Stimulated activated CD8-positive, alpha-beta memory T cell treated with anti-CD3 and anti-CD28 coated beads, Interleukin-7, amount 100 ng/mL, for 48 hours (primary cell): ENCODE results near the gene CRYBB3.

ENCODE experiments used
- DNase-seq, 2 donors: peaks; one replicate each; pipeline ENCODE4 v3.0.0-alpha.2; 2020; ENCODE audit warnings: low read depth in 1 of 2; ENCODE audit errors: extremely low read depth in 1 of 2

The CRYBB3 gene

DNA sequence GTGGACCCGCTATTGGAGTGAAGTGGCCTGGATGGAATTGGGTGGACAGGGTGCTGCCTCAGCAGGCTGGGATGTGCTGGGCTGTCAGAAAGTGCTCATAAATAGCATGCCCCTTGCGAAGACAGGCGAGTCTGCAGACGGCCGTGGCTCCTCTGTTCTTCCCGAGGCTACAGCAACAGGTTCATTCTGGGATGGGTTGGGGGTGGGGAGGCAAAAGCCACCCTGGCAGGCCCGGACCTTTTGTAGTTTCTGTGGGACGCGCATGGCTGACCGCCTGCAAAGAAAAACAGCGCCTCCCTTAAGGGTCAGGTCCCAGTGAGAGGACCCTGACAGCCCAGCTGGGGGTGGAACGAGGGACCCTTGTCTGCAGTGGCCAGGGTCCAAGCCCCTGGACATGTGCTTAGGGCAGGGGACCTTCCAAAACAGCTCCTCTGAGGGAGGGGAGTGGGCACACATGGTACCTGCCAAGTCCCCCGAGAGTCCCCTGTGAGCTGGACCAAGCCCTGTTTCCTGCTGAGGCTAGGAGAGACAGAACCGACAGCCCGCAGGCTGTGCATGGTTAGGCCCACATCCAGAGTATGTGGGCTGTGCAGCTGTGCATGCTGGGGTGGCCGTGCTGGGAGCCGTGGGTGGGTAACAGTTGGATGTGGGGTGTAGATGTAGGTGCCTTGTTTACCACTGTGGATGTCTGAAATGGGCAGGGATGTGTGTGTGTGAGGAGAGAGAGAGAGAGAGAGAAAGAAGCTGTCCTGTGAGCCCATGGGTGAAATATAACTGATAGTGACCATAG, at the start of gene CRYBB3:
CRYBB3 (plus strand) TSS at position 128 of the 790 bp plus-strand sequence. CDS start 1,539 bp downstream, outside the sequence.
- no peak for DNase-seq

GRCh38 chr22:25153961-25154666, 45.5 kb upstream of the CRYBB3 start:
- DNase-seq: no peak

DNA sequence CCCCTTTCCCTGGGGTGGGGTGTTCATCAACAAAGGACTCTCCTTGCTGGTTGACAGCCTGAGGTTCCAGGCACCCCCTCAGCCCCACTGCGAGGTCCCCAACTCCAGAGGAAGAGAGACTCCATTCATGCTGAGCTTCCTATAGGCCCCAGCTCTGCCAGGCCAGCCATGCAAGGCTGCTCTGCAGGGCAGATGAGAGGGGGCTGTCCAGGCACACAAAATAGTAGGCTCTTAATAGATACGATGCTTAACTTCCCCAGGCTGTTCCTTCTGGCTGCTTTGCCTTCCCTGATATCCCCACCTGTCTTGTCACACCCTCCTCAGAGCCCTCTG, 45.0 kb upstream of the CRYBB3 start:
- DNase-seq: no peak

GRCh38 chr22:25156736-25157135, 42.9 kb upstream of the CRYBB3 start:
- no peak for DNase-seq

DNA sequence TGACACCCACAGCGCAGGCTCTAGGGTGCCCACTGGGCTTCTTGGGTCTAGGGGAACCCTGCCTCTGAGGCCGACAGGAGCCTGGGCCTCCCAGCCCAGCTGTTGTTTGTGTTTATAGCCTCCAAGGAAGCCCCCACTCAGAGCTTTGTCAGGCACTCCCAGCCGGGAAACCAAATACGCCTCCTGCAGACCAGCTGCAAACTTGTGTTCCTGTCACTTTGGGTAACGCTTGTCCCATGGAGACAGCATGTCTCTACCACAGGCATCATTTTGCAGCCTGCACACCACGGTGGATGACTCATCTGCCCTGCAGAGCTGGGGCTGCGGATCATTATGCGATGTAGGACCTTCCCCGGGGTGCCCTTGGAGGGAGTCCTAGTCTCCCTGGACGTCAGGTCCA, 40.6 kb upstream of the CRYBB3 start:
- no peak for DNase-seq

DNA sequence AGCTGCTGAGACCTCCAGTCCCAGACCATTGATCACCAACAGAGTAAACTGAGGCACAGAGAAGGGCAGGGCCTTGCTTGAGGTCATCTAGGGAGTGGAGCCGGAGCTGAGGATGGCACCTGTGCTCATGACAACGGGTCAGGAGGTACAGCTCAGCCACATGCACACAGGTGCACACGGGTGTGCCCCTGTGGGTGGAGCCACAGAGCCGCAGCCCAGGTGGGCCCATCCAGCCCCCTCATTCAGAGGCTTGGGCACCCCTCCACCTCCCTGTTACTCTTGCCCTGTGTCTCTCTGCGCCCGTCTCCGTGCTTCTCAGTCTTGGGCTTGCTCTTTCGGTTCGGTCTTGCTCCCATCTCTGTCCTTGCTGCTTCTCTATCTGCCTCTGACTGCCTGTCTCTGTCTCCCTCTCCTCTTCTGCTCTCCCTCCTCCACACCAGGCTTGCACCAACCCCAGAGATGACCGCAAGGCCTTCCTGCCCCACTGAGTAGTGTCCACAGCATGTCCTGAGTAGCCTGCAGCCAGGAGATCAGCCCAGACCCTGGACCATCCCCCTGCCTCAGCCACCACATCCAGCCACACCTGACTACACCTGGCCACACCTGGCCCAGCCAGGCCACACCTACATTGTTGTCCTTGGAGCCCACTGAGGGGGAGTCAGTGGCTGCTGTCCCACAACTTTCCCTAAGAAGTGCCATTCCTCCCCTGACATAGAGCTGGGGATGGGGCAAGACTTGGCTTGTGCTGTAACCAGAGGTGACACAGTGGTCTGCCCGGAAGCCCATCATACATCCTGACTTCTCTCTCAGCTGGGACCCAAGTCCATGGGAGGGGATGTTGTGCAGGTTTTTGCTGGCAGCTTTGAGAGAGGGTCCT, 39.3 kb upstream of the CRYBB3 start:
- no peak for DNase-seq

DNA sequence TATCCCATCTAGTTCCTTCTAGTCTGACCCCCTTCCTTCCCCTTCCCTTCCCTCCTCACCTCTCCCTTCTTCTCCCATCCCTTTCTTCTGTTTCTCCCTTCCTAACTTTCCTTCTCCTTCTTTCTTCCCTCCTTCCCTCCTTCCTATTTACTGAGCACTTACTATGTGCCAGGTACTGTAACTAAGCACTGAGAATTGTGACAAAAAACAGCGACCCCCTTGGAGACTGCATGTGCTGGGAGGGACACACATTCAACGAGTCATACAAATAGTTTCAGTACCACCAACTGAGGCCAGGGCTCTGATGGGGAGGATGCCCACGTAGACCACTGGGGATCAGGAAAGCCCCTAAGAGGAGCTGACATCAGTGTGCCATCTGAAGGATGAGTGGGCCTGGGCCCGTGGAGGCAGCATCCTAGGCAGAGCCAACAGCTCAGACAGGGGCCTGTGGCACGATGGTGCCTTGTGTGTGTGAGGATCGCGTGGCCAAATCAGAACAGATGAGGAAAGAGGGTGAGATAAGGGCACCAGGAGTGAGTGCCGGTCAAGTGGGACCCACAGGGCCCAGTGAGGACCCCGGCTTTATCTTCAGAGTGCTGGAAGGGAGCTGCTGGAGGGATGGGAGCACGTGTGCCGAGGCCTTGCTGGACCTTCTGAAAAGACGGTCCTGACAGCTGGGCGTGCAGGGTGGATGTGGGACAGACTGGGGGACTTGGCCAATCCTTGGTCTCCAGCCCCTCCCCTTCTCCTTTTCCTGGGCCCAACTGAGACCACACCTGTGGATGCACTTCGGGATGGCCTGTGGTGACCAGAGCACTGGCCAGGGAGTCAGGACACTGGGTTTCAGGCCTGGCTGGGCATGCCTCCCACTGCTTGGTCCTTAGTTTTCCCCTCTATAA, 38.4 kb upstream of the CRYBB3 start:
- peak; percentile 9 to 12 for DNase-seq

- no peak for DNase-seq
Measured at GRCh38 chr22:25161916-25162530, 37.6 kb upstream of the CRYBB3 start.

- DNase-seq: no peak
Measured at GRCh38 chr22:25162561-25162960, 37.1 kb upstream of the CRYBB3 start.

DNA sequence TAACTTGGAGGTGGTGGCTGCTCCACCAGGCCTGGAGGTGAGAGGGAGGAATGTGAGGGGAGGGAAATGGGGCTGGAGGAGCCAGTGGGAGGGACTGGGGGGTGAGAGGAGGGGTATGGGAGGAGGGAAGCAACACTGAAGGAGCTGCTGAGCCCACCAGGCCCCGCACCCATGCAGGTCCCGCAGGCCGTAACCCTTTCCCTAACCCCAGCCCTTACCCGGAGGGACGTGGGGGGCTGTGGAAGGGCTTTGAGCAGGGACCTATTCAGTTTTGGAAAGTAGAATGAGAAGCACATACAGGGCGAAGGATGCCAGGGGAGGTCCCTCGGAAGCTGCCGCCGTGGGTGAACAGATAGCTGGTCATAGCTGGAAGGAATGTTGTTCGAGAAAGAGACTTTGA, 33.9 kb upstream of the CRYBB3 start:
- no peak for DNase-seq

DNA sequence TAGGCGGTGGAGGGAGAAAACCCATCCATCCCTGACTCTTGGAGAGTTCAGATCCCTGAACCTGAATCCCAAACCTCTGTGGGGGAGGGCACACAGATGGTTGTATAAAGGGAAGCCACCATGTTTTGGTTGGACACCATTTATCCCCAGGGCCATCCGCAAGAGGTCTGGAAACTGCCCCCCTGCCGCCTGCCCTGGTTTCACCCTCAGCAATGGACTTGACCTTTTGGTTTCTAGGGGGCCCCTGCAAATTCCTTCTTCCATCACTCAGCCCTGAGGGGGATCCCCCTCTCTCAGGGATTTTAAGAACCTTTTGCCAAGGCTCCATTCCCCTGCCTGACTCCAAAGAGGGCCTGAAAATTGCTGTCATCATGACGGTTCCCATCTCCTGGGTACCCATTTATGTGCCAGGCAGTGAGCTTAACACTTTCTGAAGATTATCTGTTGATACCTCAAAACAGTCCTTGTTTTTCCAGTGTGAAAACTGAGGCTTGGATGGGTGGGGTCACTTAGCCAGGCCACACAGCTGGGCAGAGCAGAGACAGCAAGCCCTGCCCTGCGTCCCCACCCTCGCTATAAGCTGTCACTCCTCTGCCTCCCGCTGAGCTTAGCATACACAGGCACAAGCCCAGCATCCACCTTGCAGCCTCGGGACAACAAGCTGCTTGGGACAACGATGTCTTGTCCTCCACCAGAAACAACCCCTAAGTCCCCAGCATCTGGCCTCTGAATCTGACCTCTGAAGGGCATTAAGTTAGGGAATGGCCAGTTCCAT, 33.2 kb upstream of the CRYBB3 start:
- DNase-seq: no peak

DNA sequence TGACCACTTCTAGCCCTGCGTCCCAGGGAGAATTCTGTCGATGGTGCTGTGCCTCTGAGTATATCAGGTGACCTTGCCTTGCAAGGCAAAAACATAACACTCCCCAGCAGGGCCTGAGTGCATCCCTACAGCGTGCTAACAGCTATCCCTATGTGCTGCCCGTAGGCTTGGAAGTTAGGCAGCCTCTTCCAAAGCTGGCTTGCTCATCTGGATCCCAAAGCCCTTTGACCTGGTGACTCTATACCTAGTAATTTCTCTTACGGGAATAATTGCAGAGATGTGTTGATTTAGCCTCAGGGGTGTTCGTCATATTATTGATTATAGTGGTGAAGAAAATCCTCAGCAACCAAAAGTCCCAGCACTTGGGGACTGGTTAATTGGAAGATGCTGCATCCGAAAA, 32.6 kb upstream of the CRYBB3 start:
- no peak for DNase-seq

GRCh38 chr22:25167834-25168601, 31.6 kb upstream of the CRYBB3 start:
- DNase-seq: no peak

DNA sequence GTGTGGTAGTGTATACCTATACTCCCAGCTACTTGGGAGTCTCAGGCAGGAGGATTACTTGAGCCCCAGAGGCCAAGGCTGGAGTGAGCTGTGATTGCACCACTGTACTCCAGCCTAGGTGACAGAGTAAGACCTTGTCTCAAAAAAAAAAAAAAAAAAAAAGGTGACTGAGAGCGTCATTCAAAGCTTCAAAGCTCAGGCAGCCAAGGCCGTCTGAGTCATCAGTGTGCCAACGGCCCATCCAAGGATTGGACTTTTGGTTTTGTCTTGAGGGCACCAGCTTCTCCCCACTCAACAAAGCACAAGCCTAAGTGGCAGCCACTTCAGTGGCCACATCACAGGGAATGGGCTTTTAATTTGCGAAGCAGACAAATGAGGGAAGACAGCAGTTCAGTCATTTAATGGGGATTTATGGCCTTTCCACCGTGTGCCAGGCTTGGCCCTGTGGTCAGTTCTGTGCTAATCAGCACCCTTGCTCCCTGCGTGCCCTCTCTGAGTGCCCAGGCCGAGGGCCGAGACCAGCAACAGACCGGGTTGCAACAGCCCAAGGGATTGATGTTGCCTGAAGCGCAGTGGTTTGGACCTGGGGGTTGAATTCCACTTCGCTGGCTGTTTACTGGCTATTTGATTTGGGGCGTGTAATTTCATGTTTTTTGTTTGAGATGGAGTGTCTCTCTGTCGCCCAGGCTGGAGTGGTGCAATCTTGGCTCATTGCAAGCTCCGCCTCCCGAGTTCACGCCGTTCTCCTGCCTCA, 30.2 kb upstream of the CRYBB3 start:
- DNase-seq: no peak

DNA sequence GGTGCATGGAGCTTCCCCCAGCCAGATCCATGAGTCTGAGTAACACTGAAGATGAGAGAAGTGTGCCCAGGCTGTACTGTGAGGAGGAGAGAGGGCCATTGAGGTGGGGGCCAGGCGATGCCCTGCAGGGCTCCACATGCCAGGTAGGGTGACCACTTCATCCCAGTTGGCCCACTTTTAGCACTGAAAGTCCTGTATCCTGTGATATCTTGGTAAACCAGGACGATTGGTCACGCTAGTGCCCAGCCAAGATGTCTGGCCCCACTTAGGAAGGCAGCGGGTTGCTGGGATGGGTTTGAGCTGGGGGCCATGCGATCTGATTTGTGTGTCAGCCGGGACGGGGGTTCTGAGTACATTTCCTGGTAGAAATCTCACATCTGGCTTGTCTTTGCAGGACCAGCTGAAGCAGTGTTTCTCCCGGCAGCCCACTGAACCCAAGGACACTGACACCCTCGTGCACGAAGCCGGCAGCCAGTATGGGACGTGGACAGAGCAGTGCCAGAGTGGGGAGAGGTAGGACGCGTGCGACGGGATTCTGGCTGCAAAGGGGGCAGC, 29.2 kb upstream of the CRYBB3 start:
- DNase-seq: no peak

DNA sequence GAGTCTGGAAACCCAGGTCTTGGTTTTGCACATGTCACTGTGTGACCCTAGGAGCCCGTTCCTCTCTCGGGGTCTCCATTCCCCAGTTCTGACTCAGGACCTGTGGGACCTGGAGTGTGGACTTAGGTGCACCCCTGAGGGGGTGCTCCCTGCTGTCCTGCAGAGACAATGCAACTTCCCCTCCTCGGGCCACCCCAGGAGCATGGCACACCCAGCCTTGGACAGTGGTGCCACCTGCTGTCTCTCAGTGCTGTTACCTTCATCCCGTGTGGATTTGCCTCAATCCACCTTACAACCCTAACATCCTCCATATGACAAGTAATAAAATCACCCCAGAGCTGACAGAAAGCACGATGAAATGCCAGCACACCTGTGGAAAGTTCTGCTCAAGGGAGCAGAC, 27.5 kb upstream of the CRYBB3 start:
- no peak for DNase-seq

DNA sequence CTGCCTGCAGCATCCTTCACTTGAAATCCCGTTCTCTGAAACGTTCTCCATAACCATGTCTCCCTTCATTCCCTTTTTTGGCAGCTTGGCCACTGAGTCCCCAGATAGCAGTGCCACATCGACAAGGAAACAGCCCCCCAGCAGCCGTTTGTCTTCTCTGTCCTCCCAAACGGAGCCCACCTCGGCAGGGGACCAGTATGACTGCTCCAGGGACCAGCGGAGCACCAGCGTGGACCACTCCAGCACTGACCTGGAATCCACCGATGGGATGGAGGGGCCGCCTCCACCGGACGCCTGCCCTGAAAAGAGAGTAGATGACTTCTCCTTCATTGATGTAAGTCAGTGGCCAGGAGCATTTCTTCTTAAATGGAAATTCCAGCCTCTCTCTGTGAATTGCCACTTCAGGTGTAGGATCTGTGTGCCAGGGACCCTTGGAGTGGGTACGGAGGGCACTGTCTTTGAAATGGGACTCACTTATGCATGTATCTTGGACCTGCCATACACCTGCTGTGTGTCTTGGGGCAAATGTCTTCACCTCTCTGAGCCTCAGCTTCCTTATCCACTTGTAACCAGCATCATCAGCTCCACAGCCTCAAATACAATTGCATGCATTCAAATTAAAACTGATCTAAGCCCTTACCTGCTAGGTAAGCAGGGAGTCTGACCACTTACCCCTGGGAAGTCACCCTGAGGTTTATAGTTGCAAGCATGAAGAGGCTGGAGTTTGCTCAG, 25.3 kb upstream of the CRYBB3 start:
- DNase-seq: no peak
